Activated CD8-positive, alpha-beta memory T cell treated with anti-CD3 and anti-CD28 coated beads for 4 hours (primary cell): ENCODE measurements around the gene CCDC12.

ENCODE experiments used
- DNase-seq, 2 donors: peaks; one replicate each; pipeline ENCODE4 v3.0.0-alpha.2; 2020; ENCODE audit warnings: low read depth in 2 of 2

The CCDC12 gene

GRCh38 chr3:46976326-46977190 is at the start of gene CCDC12:
TSS of gene CCDC12 (minus strand) at chr3:46976745. CDS start at chr3:46976732, 13 bp downstream.
- DNase-seq = peak; percentile 85 to 92

GRCh38 chr3:47024932-47025331 is 48.4 kb upstream of the CCDC12 start:
- DNase-seq = no peak

GRCh38 chr3:47022641-47023071 is 46.1 kb upstream of the CCDC12 start:
- DNase-seq = no peak

GRCh38 chr3:47020311-47020710 is 43.8 kb upstream of the CCDC12 start:
- no peak for DNase-seq

- no peak for DNase-seq
Observed at GRCh38 chr3:47019201-47019600, 42.7 kb upstream of the CCDC12 start.

GRCh38 chr3:47018269-47018611 is 41.7 kb upstream of the CCDC12 start:
- DNase-seq = no peak

- DNase-seq = no peak
Observed at GRCh38 chr3:47017504-47018268, 41.1 kb upstream of the CCDC12 start.

GRCh38 chr3:47016934-47017435 is 40.4 kb upstream of the CCDC12 start:
- peak in 1 of 2 donors; percentile 20 for DNase-seq

- DNase-seq = no peak
Observed at GRCh38 chr3:47016086-47016933, 39.8 kb upstream of the CCDC12 start.

- no peak for DNase-seq
Observed at GRCh38 chr3:47015151-47015550, 38.6 kb upstream of the CCDC12 start.

- no peak for DNase-seq
Observed at GRCh38 chr3:47014036-47014435, 37.5 kb upstream of the CCDC12 start.

GRCh38 chr3:47013231-47013630 is 36.7 kb upstream of the CCDC12 start:
- no peak for DNase-seq

GRCh38 chr3:47012342-47013230 is 36.0 kb upstream of the CCDC12 start:
- no peak for DNase-seq

GRCh38 chr3:47011371-47011770 is 34.8 kb upstream of the CCDC12 start:
- DNase-seq = no peak

GRCh38 chr3:47010910-47011309 is 34.4 kb upstream of the CCDC12 start:
- no peak for DNase-seq

GRCh38 chr3:47010111-47010712 is 33.7 kb upstream of the CCDC12 start:
- DNase-seq = no peak

GRCh38 chr3:47009225-47010110 is 32.9 kb upstream of the CCDC12 start:
- DNase-seq = peak; percentile 49 to 52

- DNase-seq = no peak
Observed at GRCh38 chr3:47008851-47009224, 32.3 kb upstream of the CCDC12 start.

- no peak for DNase-seq
Observed at GRCh38 chr3:47008234-47008796, 31.8 kb upstream of the CCDC12 start.
